Iris pigment epithelial cell (primary cell): ENCODE results near the gene CYLC2.

Experiments used
- DNase-seq: peaks from one replicate; pipeline ENCODE4 v3.0.0-alpha.2; 2011; ENCODE audit warnings: low read depth

The CYLC2 gene

GRCh38 chr9:102995033-102995432 is at the start of gene CYLC2:
CYLC2 (plus strand) TSS chr9:102995333; CDS start chr9:102995381, 48 bp downstream.
- no peak for DNase-seq

DNA sequence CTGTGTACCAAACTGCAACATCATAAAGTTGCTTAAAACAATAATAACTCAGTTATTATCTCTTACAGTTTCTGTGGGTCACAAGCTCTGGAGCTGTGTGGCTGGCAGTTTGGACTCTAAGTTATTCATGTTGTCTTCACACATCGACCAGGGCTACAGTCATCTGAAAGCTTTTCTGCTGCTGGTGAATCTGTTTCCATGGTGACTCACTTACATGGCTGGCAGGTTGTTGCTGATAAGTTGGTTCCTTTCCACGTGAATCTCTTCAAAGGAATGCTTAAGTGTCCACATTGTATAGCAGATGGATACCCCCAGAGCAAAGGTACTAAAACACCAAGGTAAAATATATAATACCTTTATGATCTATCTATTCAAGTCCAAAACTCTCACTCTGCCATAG is 44.8 kb upstream of the CYLC2 start:
- DNase-seq = peak; percentile 0

- DNase-seq = no peak
These were observed 28.1 kb upstream of the CYLC2 start for GRCh38 chr9:102966999-102967398.

- DNase-seq = no peak
These were observed 27.2 kb upstream of the CYLC2 start for GRCh38 chr9:102967979-102968378.

GRCh38 chr9:102972780-102973179 is 22.4 kb upstream of the CYLC2 start:
- no peak for DNase-seq

DNA sequence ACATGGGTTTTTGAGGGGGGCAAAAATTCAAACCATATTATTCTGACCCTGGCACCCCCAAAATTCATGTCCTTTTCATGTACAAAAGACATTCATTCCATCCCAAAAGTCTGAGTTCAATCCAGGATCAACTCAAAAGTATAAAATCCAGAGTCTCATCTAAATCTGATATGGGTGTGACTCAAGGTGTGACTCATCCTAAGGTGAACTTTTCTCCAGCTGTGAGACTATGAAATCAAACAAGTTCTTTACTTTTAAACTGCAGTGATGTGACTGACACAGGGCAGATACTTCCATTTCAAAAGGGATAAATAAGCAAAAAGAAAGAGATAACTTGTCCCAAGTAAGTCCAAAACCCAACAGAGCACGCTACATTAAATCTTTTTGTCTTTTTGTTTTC is 20.6 kb upstream of the CYLC2 start:
- peak; percentile 1 for DNase-seq

DNA sequence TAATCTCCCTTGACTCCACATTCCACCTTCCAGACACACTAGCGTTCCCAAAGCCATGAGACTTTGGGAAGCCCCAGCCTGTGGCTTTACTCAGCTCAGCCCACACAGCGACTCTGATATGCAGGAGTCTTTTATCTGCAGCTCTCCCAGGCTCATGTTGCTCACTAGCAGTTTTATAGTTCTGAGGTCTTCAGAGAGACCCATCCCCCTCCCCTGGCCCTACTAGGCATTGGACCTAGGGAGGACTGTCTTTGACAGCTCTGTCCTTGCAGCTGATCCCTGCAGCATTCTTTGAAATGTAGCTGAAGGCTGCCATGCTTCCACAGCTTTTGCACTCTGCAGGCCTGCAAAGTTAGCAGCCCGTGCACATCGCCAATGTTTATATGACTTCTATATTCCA is 19.9 kb upstream of the CYLC2 start:
- DNase-seq = no peak

GRCh38 chr9:102985162-102985895 is 9.8 kb upstream of the CYLC2 start:
- DNase-seq = no peak

- DNase-seq = no peak
These were observed 8.7 kb upstream of the CYLC2 start for GRCh38 chr9:102986425-102986824.

DNA sequence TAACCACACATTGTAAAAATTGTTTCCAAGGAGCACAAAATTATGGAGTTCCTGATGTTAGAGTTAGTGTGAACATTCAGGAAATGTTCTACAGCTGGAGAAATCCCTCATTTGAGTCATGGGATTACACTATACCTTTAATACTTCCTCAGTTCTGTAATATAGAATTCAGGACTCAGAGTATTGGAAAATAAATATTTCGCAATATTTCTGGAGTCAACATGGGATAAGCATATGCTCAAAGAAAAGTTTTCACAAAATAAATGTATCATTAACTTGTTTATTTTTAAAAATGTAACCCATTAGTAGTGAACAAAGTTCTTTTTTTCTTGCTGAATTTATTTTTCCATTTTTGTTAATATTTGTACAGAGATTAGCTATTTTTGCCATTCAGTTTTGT is 8.6 kb downstream of the CYLC2 start:
- DNase-seq = no peak

DNA sequence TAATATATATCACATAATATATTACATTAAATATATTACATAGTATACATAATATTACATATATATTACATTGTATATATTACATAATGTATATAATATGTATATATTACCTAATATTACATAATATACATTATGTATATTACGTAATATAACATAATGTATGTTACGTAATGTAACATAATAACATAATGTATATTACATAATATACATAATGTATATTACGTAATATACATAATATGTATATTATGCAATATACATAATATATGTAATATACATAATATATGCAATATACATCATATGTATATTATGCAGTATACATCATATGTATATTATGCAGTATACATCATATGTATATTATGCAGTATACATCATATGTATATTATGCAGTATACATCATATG is 19.1 kb downstream of the CYLC2 start:
- no peak for DNase-seq

GRCh38 chr9:103025796-103026195 is 30.7 kb downstream of the CYLC2 start:
- DNase-seq = no peak

GRCh38 chr9:103037508-103038477 is 42.7 kb downstream of the CYLC2 start:
- peak; percentile 20 for DNase-seq

- DNase-seq = no peak
These were observed 46.8 kb downstream of the CYLC2 start for GRCh38 chr9:103041961-103042360.
